NCI-H510A (cell line): ENCODE results near the gene FAM3C.

Experiments
- DNase-seq: peaks from one replicate; lab custom pipeline; 2025; lab: John Stamatoyannopoulos, UW

FAM3C gene

DNA sequence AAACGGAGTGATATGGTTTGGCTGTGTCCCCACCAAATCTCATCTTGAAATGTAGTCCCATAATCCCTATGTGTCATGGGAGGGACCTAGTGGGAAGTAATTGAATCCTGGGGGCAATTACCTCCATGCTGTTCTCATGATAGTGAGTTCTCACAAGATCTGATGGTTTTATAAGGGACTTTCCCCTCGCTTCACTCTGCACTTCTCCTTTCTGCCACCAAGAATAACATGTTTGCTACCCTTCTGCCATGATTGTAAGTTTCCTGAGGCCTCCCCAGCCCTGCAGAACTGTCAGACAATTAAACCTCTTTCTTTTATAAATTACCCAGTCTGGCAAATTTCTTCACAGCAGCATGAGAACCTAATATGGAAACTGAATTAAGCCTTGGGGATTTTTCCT lies 19.1 kb downstream of the FAM3C start:
- DNase-seq = no peak

DNA sequence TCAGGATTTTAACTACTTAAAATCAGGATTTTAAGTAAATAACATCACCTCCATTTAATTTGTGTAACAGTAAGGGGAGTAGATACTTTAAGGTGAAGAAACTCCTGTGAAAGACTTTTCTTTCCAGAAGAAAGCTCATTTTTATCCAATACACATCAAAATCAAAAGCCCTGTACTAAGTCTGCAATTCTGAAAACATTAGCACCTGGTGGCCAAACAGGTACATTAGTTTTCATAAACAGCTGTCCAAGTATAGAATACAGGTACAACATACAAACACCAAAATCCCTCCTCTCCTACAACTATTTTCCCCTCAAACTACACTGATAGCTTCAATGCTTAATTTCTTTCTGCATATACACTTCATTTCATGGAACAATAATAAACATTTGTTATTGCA lies 22.9 kb downstream of the FAM3C start:
- DNase-seq = no peak

DNA sequence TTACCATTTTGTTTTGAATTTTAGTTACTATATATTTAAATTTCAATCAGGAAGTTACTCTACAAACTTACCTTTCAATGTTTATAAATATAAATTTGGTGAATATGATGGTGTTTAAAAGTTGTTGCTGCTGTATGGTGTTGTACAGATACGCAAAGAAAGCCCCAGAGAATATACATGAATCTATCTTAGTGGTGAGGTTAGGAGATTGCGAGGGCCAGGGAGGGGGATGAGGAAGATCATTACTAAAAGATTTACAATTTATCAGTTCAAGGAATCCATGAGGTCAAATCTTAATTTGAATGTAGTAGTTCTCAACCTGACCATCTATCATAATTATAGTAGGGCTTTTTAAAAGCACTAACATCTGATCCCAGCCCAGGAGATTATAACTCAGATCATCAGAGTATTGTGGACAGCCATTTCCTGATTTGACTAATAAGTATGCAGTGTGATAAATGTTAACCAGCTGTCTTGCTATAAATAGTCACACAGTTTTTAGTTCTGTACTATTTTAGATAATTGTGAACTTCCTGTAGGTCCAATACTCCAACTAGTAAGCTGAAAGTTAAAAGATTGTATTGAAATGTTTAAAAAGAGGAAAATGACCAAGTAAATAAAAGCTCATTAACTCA lies 23.6 kb downstream of the FAM3C start:
- DNase-seq = no peak

DNA sequence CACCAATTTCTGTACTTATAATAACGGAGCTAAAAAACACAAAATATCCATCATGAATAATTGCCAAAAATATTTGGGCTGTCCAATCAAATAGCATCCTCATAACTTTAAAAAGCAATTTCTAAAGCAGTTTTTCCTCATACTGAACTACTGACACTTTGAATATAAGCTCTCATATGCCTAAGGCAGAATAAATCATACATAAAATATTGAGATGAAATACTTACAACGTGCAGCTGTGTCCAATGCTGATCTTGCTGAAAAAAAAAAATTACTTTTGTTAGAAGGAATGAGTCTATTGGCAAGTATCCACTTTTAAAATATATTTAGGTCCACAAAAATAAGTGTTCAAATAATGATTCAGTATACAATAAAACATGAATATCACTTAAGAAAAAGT lies 24.2 kb downstream of the FAM3C start:
- no peak for DNase-seq

DNA sequence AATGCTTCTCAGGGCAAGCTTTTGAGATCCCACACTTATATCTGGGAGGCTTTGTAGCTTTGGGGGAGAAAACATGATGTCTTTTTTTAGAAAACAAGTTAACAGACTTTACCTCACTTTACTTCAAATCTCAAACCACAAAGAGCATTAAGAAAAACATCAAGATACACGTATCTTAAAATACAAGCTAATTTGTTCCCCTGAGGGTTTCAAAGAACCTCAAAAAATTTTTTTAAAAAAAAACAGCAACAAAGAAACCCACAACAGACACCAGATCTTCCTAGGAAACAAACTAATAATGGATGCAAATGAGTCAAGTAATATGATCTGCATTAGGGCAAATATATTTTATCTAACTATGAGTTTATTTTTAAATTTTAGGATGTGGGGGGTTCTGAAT lies 24.7 kb downstream of the FAM3C start:
- no peak for DNase-seq

DNA sequence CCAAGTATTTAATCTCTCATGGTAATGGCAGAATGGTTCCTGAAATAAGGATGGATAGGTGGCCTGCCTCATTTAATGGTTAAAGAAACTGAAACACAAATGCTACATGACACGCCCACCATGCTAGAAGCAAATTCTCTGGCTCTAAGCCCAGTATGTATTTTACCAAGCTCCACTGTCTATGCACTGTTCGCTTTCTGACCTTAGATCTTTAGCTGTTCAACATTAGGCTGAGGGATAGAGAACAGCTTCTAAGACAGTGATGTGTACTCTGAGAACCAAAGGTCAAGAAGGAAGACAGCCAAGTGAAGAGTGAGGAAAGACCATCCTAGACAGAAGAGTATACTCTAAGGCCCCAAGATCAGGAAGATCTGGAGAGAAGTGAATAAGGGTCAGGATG lies 26.6 kb downstream of the FAM3C start:
- no peak for DNase-seq

DNA sequence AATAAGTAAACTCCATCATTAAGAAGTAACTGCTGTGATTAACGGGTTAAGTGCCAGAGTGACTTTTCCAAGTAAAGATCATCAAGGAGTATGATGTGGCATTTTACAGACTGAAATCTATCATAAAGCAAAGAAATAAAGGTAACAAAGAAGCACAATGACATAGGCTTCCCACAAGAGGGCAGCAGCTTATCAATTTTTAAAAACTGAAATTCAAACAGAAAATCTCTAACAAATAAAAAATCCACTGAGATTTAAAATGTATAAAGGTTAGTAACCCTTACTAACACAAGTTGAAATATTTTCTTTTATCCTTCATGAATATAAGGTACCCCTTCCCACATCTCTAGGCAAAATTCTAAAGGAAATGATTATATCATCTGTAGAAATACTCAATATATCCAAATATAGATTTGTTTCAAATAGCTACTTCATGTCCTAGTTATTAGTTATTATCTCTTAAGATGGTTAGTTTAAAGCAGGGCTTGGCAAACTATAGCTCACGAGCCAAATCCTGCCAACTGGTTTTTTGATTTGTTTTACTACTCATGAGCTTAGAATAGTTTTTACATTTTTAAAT lies 29.2 kb downstream of the FAM3C start:
- DNase-seq = no peak

DNA sequence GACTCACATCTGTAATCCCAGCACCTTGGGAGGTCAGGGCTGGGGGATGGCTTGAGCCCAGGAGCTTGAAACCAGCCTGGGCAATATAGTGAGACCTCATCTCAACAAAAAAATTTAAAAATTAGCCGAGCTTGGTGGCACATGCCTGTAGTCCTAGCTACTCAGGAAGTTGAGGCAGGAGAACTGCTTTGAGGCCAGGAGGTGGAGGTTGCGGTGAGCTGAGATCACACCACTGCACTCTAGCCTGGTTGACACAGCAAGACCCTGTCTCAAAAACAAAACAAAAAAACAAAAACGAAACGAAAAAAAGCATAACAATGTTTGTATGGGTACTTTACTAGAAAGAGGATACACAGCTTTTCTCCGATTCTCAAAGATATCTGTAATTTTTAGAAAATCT lies 35.5 kb downstream of the FAM3C start:
- DNase-seq = no peak

DNA sequence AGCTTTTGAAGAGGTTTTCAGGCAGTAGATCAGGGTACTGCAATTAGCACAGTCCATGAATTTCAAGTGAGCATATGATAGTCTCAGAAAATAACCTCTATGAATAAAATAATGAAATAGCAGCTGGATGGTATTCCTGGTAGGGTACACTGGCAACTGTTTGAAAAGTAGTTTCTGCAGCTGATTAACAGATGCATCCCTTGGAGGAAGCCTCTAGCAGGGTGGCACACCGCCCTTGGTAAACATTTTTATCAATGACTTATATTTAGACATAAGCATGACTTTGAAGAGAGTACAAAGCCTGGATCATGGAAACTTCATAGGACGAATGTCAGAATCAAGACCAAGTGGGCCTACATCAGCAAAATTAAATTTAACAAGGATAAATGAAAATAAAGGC lies 40.5 kb downstream of the FAM3C start:
- DNase-seq = no peak

DNA sequence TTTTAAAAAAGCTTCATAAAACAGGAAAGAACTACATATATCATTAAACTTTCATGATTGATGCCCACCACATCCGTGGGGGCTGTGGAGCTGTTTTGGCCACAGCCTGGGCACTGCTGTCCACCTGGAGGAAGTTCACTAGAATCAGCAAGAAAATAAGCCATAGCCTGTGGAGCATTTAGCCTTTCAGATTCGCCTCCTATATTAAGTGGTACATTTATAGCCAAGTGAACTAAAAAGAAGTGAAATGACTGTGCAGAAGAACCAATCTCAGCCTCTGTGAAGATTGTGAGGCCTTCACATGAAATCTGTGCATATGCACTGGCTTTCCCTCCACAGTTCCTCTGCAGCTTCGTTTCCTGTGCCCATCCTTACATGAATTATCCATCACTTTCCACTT lies 43.8 kb downstream of the FAM3C start:
- DNase-seq = no peak

DNA sequence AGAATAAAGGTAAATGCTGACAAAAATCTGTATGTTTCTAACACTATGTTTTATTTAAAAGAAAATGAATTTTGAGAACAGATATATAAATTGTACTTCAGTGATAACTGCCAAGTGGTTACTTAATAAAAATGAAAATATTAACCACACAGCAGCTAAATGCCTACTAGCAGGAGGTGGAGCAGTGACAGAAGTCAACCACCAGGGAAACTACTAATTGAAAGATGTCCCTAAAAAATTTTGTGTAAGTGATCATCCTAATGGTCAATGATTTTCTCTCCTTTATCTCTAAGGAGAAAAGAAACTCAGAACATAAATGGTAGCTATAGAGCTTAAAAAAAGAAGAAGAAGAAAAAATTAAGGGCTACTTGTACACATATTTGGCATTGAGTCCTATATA lies 44.4 kb downstream of the FAM3C start:
- DNase-seq = no peak

DNA sequence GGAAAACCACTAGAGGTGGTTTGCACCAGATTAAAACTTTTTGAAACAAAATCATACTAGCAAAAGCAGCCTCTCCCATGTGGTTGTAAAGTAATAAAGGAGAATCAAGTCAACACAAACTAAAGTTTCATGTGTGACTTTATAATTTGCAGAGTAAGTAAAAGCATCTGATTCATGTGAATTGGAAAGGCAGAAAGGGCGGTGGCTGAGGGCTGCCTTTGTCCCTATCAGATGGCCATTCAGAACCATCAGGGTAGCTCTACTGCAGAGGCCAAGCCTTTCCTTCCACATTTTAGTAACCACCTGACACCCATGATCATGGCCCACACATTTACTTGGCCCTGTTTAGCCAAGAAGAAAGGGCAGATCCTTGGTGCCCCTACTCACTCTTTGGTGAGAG lies 51.6 kb downstream of the FAM3C start:
- DNase-seq = no peak

DNA sequence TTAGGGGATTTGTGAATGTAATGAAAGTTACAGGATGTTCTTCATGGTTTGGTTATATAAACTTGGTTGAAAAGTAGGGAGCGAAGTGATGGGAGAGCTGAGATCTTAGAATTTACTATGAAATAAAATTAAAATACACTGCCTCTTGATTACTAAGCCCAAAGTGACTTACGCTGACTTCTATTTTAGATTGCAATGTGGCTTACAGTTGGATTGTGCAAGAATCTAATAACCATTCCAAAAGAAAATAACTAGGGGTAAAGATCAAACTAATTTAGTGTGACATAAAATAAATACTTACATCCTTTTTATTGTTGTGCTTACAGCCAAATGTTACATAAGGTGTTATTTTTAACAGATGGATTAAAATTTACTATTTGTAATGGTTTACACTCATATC lies 52.0 kb downstream of the FAM3C start:
- no peak for DNase-seq

DNA sequence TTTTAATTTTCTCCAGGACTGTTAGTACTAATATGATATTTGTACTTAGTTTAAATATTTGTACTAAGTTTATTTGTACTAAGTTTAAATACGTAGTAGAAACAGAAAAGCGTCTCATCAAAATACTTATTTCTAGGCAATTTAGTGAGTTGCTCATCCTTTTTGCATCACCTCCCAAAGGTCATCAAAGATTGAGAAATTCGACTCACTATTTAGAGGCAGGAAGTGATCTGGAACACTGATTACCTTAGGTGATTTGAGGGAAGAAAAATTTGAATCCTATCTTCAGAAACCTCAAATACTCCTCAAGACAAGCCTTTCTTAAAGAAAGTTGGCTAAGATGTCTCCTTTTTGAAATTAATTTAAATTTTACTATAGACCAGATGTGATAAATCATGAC lies 52.8 kb downstream of the FAM3C start:
- no peak for DNase-seq

DNA sequence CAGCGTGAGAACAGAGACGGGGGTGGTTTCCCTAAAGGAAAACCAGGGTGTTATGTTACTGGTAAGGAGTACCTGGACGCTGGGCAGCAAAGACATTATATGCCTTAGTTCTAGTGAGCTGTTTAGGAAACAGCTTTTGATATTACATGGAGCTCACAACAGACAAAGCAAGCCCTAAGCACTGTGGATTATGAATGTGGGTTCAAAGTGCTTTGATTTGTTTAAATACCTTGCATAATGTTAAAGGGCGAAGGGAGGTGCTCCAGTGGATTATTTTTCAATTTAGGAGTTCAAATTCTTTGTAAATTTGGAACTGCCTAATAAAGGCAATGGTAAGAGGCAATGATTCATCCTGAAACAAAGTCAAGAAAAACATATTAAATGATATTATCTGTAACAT lies 53.5 kb downstream of the FAM3C start:
- DNase-seq = no peak

DNA sequence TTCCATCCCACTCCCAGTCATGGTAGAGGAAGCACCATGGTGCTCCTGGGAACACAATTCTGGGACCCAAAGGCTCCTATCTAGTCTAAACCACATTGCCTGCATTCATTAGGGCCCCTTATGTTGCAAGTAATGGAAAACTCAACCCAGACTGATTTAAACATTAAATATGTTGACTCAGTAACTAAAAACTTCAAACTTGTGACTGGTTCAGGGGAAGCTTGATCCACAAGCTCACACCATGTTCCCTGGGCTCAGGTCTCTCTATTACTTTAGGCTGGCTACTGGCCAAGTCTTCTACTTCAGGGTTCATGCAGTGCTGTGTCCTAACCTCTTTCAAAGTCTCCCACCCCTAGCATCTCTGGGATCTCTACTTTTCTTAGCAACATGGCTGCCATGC lies 54.2 kb downstream of the FAM3C start:
- no peak for DNase-seq

DNA sequence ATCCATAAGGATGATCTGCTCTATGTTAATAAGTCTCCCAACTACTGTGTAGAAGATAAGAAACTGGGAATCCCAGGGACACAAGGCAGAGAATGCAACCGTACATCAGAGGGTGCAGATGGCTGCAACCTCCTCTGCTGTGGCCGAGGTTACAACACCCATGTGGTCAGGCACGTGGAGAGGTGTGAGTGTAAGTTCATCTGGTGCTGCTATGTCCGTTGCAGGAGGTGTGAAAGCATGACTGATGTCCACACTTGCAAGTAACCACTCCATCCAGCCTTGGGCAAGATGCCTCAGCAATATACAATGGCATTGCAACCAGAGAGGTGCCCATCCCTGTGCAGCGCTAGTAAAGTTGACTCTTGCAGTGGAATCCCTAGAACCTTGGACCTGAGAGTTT lies 57.0 kb downstream of the FAM3C start:
- no peak for DNase-seq

DNA sequence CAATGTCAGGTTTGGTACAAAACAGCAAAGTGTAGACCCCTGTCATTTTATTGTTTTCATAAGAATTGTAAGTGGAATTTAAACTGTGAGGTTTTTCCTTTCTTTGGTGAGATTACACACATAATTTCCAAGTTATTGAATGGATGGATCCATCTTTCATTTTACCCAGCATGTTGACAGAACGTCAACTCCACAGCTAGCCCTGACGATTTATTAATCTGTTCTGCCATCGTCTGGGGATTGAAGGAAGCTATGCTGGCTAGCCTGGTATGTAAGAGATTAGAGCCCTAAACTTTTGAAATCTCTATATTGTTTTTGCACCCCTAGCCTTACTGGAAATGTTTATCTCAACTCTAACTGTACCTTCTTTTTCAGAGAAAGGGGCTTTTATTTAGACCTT lies 58.7 kb downstream of the FAM3C start:
- DNase-seq = no peak

DNA sequence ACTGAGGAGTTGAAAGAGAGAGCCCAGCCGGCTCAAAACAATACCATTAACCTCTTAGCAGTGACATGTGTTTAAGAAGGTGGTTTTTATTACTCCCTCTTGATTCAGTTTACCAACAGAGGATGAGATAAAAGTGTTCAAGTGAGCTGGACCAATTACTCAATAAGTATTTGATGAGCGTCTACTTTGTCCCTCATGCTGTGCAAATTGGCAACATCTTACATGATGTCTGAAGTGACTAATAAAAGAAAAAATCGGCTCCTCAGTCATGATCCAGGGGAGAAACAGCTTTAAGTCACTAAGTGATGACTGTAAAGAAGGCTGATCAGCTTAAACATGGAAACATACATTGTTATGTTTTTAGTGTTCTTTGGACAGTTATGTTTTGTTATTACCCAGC lies 59.5 kb downstream of the FAM3C start:
- no peak for DNase-seq

DNA sequence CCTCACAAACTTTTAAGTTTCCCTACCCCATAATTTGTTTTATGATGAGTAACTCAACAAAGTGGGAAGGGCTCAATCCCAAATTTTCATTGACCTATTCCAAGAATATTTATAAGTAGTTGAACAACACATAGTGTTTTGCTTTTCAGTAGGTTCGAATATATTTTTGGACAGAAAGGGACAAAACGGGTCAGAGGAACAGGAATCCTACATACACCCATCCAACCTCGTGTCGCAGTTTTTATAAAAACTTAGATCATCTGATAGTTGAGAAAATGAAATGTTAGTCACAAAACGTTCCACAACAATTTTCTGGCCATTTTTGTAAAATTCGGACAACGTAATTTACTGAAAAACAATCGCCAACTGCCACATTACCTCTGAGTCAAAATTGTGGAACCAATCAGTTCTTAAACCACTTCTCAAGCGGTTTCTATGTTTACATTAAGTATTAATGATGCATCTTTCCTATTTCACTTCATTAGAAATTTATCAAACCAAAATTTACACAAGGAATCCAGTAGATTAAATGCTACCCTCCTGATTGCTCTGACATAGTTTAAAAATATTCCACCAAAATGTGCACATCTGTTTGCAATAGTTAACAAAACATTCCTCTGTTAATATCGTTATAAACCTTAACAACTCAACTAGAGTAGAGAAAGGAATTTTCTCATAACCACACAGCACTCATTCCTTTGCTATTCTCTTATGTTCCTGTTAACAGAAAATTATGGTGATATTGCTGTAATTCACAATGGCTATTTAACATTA lies 61.0 kb downstream of the FAM3C start:
- DNase-seq = no peak

DNA sequence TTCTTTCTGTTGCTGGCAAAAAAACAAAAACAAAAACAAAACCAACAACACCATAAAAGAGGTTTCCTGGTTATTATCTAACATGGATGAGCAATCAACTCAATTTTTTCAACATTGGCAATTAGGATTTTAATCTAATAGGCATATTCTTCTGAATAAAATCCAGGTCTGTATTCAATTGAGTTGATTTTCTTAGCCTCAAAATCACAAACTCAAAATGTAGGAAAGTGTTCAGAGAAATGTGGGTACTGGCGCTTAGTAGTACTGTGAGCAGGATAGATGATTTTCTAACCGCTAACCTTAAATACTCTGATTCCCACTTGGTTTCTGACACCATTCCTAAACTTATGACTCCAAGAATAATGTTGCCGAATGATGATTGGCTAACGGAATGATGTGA lies 61.7 kb downstream of the FAM3C start:
- DNase-seq = no peak

DNA sequence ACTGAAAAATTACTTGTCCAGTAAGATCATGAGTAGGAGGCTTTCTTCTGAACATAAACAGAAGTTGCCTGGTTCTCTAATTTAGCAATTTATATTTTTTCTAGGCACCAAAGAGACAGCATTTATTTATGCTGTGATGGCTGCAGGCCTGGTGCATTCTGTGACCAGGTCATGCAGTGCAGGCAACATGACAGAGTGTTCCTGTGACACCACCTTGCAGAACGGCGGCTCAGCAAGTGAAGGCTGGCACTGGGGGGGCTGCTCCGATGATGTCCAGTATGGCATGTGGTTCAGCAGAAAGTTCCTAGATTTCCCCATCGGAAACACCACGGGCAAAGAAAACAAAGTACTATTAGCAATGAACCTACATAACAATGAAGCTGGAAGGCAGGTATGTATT lies 64.5 kb downstream of the FAM3C start:
- no peak for DNase-seq

DNA sequence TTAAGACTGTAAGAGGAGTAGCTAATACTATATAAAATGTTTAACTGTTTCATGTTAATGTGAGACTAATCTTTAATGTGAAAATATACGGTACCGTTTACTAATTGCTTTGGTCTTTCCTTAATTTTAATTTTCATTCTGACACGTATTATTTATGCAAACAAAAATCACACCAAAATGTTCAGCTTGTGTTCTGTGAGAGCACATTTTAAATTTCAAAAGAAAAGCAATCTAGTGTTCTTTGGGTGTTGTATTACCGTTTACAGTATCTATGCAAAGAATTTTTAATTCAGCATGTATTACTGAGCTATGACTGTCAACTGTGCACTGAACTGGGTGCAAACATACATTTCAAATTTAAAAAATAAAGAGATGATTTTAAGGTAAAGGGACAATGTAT lies 65.1 kb downstream of the FAM3C start:
- no peak for DNase-seq
